Peyer's patch (tissue), 4 donors: ENCODE results near the gene C19orf44. TPM values are rescaled to one million over a fixed set of nuclear protein-coding genes. Genes with fewer than 3 reads are reported as not detected.
"Not testable (repeated sequence)": the region's sequence is repeated elsewhere in the genome, so short reads cannot be mapped to it uniquely, and the experiment has no call there.

ENCODE experiments used
- DNase-seq, 3 donors: peaks; one replicate each; pipeline ENCODE4 v3.0.0-alpha.2; 2017 to 2019
- H3K27ac ChIP-seq, 4 donors: fragments of 200-600 bp; sonication (generic); one replicate each; pipeline ENCODE4 v1.5.1; 2016 to 2019
- H3K27me3 ChIP-seq, 2 donors: fragments of 200-600 bp; sonication (generic); one replicate each; pipeline ENCODE4 v1.5.1; 2019
- H3K36me3 ChIP-seq, 3 donors: fragments of 200-600 bp; sonication (generic); one replicate each; pipeline ENCODE4 v1.5.1; 2016 to 2019
- H3K4me1 ChIP-seq, 4 donors: fragments of 200-600 bp; sonication (generic); one replicate each; pipeline ENCODE4 v1.5.1; 2016 to 2019
- H3K4me3 ChIP-seq, 4 donors: fragments of 200-600 bp; sonication (generic); 1 replicate in 3 of 4; 2 replicates in 1 of 4; pipeline ENCODE4 v1.5.1; 2016 to 2019; ENCODE audit warnings: mild to moderate bottlenecking in 1 of 4
- H3K9me3 ChIP-seq, 4 donors: fragments of 200-600 bp; sonication (generic); one replicate each; pipeline ENCODE4 v1.5.1; 2016 to 2019; ENCODE audit warnings: mild to moderate bottlenecking in 1 of 4
- POLR2A ChIP-seq, 2 donors: fragments of 450-650 bp; IDR thresholded peaks; one replicate each; pipeline ENCODE4 v1.5.1; 2017; ENCODE audit warnings: antibody characterized with exemption in 2 of 2, mild to moderate bottlenecking in 2 of 2, moderate library complexity in 2 of 2
- total RNA-seq, 4 donors: library from RNA; depleted of rRNA; stranded (reverse); fragments of >200 nt; gene quantifications; one replicate each; pipeline ENCODE4 v1.1.0, GENCODE V29; 2016
- TF ChIP-seq, protein P1 (sequence below), 6 experiments: fragments of 450-650 bp in 4 of 6; fragments of 200-600 bp in 2 of 6; sonication (generic) in 1 of 6; IDR thresholded peaks; one replicate each; pipeline ENCODE4 v1.5.1; 2017 to 2019; ENCODE audit warnings: antibody characterized with exemption in 6 of 6, mild to moderate bottlenecking in 3 of 6, moderate library complexity in 1 of 6

The C19orf44 gene
- total RNA-seq, 4 donors from 2014 or later: 3.7 to 13.2 (median 8.0) TPM

DNA sequence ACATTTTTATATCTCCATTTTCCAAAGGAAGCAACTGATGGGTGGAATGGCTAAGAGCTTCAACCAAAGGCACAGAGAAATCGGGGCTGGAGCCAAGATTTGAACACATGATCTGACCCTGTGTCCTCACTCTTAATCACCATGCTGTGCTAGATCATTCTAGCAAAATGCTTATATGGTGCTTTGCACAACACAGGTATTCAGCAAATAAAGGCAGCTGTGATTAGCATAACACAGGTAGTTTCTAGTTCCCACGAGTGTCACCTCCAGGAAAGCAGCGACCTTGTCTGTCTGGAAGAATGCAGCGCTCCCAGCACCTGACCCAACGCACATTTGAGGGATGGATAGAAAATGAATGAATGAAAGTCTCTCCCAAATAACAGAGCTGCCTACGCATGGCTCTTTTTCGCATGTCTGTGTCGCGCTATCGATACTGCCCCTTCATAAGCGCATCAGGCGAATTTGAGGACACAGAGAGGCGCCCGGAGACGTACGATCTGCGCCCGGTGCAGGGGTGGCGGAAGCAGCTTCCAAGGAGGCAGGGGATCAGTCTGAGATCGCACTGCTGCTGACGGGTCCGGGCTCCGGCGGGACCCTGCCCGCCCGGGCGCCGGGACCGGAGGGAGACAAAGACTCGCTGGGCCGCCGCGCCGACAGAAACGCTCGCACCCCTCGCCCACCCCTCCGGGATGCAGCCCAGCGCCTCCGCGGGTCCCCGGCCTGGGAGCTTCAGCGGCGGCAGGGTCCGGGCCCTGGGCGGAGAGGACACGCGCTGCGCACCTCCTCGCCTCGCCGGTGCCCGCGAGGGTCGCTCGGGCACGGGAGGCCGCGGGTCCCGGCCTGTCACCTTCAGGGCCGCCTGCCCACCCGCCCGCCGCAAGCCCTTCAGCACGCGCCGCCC lies 25.0 kb upstream of the C19orf44 start:
- H3K36me3 ChIP-seq: no peaks in the 10 kb centered on the region

DNA sequence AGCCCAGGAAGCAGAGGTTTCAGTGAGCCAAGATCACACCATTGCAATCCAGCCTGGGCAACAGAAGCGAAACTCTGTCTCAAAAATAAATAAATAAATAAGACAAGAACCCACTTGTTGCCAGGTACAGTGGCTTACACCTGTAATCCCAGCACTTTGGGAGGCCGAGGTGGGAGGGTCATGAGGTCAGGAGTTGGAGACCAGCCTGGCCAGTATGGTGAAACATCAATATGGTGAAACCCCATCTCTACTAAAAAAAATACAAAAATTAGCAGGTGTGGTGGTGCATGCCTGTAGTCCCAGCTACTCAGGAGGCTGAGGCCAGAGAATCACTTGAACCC lies 23.7 kb upstream of the C19orf44 start:
- peak overlapping the region; percentile 74 to 100 (median 100) for H3K4me3 ChIP-seq
- not testable (repeated sequence) for H3K36me3 ChIP-seq, H3K9me3 ChIP-seq, H3K27me3 ChIP-seq, DNase-seq
- H3K4me1 ChIP-seq: peaks cover 0 to 15% (median 8%) of the 10 kb centered on the region in 4 donors
- peak overlapping the region; percentile 78 to 92 (median 88) for H3K27ac ChIP-seq

More for the DNA sequence above, 25.0 kb upstream of the C19orf44 start:
- Histone ChIP-seq H3K27ac (peak overlapping the region; percentile 78 to 92 (median 88)), H3K4me1 (peaks cover 0 to 15% (median 8%) of the 10 kb centered on the region in 4 donors), H3K9me3 (peaks cover 0 to 3% (median 0%) of the 10 kb centered on the region in 4 donors), H3K27me3 (no peaks in the 10 kb centered on the region), H3K4me3 (peak overlapping the region; percentile 74 to 100 (median 100))
- DNase-seq: peak in 1 of 3 donors; percentile 56
- TF ChIP-seq, protein P1, sequence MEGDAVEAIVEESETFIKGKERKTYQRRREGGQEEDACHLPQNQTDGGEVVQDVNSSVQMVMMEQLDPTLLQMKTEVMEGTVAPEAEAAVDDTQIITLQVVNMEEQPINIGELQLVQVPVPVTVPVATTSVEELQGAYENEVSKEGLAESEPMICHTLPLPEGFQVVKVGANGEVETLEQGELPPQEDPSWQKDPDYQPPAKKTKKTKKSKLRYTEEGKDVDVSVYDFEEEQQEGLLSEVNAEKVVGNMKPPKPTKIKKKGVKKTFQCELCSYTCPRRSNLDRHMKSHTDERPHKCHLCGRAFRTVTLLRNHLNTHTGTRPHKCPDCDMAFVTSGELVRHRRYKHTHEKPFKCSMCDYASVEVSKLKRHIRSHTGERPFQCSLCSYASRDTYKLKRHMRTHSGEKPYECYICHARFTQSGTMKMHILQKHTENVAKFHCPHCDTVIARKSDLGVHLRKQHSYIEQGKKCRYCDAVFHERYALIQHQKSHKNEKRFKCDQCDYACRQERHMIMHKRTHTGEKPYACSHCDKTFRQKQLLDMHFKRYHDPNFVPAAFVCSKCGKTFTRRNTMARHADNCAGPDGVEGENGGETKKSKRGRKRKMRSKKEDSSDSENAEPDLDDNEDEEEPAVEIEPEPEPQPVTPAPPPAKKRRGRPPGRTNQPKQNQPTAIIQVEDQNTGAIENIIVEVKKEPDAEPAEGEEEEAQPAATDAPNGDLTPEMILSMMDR (IDR thresholded peaks at IDR 0.05): no peak
- TF ChIP-seq POLR2A (IDR thresholded peaks at IDR 0.05): peak in 1 of 2 donors; percentile 11

DNA sequence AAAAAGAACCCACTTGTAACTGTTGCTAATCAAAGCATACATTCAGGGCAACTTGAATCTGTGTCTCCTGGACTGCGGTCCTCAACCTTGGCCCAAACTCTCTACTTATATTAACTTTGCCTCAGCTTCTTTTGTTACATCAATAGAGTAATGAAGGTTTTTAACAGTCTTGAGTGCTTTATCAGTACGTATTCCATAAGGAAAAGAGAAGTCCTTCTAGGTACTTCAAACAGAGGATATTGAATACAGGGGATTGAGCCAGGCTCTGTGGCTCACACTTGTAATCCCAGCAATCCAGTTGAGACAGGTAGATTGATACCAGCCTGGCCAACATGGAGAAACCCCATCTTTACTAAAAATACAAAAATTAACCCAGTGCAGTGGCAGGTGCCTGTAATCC lies 23.2 kb upstream of the C19orf44 start:
- Histone ChIP-seq H3K4me1 (peaks cover 0 to 15% (median 8%) of the 10 kb centered on the region in 4 donors), H3K27ac (no peak overlapping the region), H3K27me3 (no peaks in the 10 kb centered on the region), H3K4me3 (no peak overlapping the region), H3K36me3 (no peaks in the 10 kb centered on the region), H3K9me3 (peaks cover 0 to 3% (median 0%) of the 10 kb centered on the region in 4 donors)
- no peak for DNase-seq
- TF ChIP-seq POLR2A (IDR thresholded peaks at IDR 0.05): no peak
- TF ChIP-seq, protein P1 (IDR thresholded peaks at IDR 0.05): no peak

DNA sequence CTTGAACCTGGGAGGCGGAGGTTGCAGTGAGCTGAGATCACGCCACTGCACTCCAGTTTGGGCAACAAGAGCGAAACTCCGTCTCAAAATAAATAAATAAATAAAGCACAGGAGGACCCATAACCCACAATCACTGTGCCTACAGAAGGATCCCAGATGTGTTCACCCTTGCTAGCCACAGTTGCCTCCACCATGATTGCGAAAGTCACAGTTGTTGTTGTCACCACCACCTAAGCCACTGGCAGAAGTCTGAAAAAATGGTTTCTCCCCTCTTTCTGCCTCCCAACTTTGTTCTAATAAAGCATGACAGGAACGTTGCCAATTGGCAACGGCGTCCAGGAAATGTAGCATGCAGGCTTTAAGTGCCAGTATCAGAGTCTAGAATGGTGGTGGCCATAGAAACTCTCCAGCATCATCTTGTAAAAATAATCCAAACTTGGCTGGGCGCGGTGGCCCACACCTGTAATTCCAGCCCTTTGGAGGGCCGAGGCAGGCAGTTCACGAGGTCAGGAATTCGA lies 22.3 kb upstream of the C19orf44 start:
- Histone ChIP-seq H3K4me3 (no peak overlapping the region), H3K9me3 (peaks cover 0 to 3% (median 0%) of the 10 kb centered on the region in 4 donors), H3K27ac (no peak overlapping the region), H3K36me3 (no peaks in the 10 kb centered on the region), H3K4me1 (peaks cover 0 to 15% (median 8%) of the 10 kb centered on the region in 4 donors), H3K27me3 (no peaks in the 10 kb centered on the region)
- TF ChIP-seq, protein P1 (IDR thresholded peaks at IDR 0.05): no peak
- TF ChIP-seq POLR2A (IDR thresholded peaks at IDR 0.05): no peak
- no peak for DNase-seq

DNA sequence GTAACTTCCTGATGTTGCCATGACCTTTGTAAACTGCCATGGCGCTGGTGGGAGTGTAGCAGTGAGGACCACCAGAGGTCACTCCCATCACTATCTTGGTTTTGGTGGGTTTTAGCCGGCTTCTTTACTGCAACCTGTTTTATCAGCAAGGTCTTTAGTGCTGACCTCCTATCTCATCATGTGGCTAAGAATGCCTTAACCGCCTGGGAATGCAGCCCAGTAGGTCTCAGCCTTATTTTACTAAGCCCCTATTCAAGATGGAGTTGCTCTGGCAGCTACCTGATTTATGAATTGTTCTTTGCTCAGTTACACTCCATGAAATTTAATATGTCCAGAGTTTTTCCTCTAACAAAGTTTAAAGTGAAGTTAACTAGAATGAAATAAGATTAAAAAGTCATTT lies 19.8 kb upstream of the C19orf44 start:
- TF ChIP-seq, protein P1 (IDR thresholded peaks at IDR 0.05): no peak
- TF ChIP-seq POLR2A (IDR thresholded peaks at IDR 0.05): no peak

GRCh38 chr19:16477311-16477710 lies 18.9 kb upstream of the C19orf44 start:
- Histone ChIP-seq H3K9me3 (peaks cover 0 to 3% (median 0%) of the 10 kb centered on the region in 4 donors), H3K27me3 (no peaks in the 10 kb centered on the region), H3K4me3 (no peak overlapping the region), H3K27ac (no peak overlapping the region), H3K4me1 (no peaks in the 10 kb centered on the region), H3K36me3 (no peaks in the 10 kb centered on the region)
- no peak for DNase-seq
- TF ChIP-seq, protein P1 (IDR thresholded peaks at IDR 0.05): no peak
- no peak for TF ChIP-seq POLR2A (IDR thresholded peaks at IDR 0.05)

More for the DNA sequence above, 19.8 kb upstream of the C19orf44 start:
- DNase-seq: no peak
- Histone ChIP-seq H3K27me3 (no peaks in the 10 kb centered on the region), H3K4me1 (no peaks in the 10 kb centered on the region), H3K9me3 (peaks cover 0 to 3% (median 0%) of the 10 kb centered on the region in 4 donors), H3K27ac (no peak overlapping the region), H3K36me3 (no peaks in the 10 kb centered on the region), H3K4me3 (no peak overlapping the region)
